Neural cell (in vitro differentiated cells): ENCODE data around the gene SOX12.

Experiments used
- TF ChIP-seq, protein P1 (sequence below): fragments of 450-650 bp; IDR thresholded peaks from 2 replicates; pipeline ENCODE4 v1.5.1; 2014; ENCODE audit warnings: antibody characterized with exemption, mild to moderate bottlenecking, moderate library complexity; ENCODE audit not compliant: poor library complexity, severe bottlenecking
- TF ChIP-seq, protein P2 (sequence below): IDR thresholded peaks from 2 replicates; pipeline ENCODE4 v1.6.1; 2012; ENCODE audit warnings: borderline replicate concordance

DNA sequence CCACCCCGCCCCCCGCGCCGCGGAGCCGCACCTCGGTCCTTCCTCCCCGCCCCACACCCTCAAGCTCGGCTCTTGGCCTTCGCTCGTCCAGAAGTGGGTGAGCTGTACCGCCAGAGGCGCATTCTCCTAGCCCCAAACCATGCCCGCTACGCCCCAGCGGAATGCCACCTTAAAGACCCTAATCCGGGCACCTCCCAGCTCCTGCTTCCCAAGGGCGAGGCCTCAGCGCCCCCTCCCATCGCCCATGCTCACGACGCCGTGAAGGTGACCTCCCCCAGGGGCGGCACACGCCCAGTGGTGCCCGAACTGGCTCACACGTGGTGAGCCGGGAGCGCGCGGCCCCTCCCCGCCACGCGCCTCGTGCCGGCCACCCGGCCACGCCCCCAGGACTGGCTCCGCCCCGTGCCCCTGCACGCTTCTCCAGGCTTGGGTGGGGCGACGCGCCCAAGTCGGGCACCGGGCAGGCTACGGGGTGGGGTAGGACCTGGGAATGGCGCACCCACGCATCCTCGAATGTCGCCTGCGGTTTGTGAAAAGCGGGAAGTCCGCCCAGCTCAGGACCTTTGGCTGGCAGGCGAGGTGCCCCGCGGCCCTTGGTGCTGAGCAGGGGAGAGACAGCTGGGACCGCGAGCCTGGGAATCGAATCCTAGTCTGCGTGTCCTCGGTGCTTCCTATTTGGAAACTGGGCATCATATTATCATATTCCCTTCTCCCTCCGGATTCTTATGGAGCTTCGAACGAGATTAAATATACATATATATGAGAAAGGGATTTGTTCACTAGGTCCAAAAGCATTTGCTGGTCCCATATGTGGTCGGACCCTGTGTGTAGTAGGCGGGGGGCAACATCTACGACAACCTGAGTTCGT is 941 bp upstream of the SOX12 start:
- TF ChIP-seq, protein P1, sequence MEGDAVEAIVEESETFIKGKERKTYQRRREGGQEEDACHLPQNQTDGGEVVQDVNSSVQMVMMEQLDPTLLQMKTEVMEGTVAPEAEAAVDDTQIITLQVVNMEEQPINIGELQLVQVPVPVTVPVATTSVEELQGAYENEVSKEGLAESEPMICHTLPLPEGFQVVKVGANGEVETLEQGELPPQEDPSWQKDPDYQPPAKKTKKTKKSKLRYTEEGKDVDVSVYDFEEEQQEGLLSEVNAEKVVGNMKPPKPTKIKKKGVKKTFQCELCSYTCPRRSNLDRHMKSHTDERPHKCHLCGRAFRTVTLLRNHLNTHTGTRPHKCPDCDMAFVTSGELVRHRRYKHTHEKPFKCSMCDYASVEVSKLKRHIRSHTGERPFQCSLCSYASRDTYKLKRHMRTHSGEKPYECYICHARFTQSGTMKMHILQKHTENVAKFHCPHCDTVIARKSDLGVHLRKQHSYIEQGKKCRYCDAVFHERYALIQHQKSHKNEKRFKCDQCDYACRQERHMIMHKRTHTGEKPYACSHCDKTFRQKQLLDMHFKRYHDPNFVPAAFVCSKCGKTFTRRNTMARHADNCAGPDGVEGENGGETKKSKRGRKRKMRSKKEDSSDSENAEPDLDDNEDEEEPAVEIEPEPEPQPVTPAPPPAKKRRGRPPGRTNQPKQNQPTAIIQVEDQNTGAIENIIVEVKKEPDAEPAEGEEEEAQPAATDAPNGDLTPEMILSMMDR: peak; percentile 60
- TF ChIP-seq, protein P2, sequence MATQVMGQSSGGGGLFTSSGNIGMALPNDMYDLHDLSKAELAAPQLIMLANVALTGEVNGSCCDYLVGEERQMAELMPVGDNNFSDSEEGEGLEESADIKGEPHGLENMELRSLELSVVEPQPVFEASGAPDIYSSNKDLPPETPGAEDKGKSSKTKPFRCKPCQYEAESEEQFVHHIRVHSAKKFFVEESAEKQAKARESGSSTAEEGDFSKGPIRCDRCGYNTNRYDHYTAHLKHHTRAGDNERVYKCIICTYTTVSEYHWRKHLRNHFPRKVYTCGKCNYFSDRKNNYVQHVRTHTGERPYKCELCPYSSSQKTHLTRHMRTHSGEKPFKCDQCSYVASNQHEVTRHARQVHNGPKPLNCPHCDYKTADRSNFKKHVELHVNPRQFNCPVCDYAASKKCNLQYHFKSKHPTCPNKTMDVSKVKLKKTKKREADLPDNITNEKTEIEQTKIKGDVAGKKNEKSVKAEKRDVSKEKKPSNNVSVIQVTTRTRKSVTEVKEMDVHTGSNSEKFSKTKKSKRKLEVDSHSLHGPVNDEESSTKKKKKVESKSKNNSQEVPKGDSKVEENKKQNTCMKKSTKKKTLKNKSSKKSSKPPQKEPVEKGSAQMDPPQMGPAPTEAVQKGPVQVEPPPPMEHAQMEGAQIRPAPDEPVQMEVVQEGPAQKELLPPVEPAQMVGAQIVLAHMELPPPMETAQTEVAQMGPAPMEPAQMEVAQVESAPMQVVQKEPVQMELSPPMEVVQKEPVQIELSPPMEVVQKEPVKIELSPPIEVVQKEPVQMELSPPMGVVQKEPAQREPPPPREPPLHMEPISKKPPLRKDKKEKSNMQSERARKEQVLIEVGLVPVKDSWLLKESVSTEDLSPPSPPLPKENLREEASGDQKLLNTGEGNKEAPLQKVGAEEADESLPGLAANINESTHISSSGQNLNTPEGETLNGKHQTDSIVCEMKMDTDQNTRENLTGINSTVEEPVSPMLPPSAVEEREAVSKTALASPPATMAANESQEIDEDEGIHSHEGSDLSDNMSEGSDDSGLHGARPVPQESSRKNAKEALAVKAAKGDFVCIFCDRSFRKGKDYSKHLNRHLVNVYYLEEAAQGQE: peak; percentile 56
